ENCODE results near the gene RHOB. TPM values are rescaled to one million over a fixed set of nuclear protein-coding genes. Genes with fewer than 3 reads are reported as not detected.
A peak's percentile ranks its signal among the peaks of the same experiment; 100 is the strongest.

RHOB gene
- total and polyA plus RNA-seq, 2 of the 13 experiments (the other 11 are each of a cell fraction or from before 2014, with no cell fraction given) = 192 to 268 TPM

- TF ChIP-seq CC2D1A (CRISPR knock-in tag; IDR thresholded peaks at IDR 0.05) (no peak), ZFP37 (CRISPR knock-in tag; IDR thresholded peaks at IDR 0.05; ENCODE audit: borderline replicate concordance) (no peak), BORCS8-MEF2B (CRISPR knock-in tag; IDR thresholded peaks at IDR 0.05) (no peak), ZNF660 (CRISPR knock-in tag; IDR thresholded peaks at IDR 0.05; ENCODE audit: borderline replicate concordance, low read depth) (no peak), ZFP62 (CRISPR knock-in tag; IDR thresholded peaks at IDR 0.05) (no peak), ZNF879 (CRISPR knock-in tag; IDR thresholded peaks at IDR 0.05) (no peak), PAX8 (CRISPR knock-in tag; IDR thresholded peaks at IDR 0.05; ENCODE audit: borderline replicate concordance) (no peak), ZSCAN22 (CRISPR knock-in tag; IDR thresholded peaks at IDR 0.05) (no peak), HOXA7 (CRISPR knock-in tag; IDR thresholded peaks at IDR 0.05) (no peak), ZNF607 (CRISPR knock-in tag; IDR thresholded peaks at IDR 0.05; ENCODE audit: borderline replicate concordance) (no peak), CCDC6 (CRISPR knock-in tag; IDR thresholded peaks at IDR 0.05) (0 out of 2 replicates have a peak, but pooled peaks have one; percentile 18), ZNF556 (CRISPR knock-in tag; IDR thresholded peaks at IDR 0.05; ENCODE audit: borderline replicate concordance) (0 out of 2 replicates have a peak, but pooled peaks have one; percentile 54), PITX1 (CRISPR knock-in tag; IDR thresholded peaks at IDR 0.05) (0 out of 2 replicates have a peak, but pooled peaks have one; percentile 7), MYC (CRISPR knock-in tag; IDR thresholded peaks at IDR 0.05; ENCODE audit: borderline replicate concordance) (no peak), CREM (IDR thresholded peaks at IDR 0.05) (no peak), CREM (CRISPR knock-in tag; IDR thresholded peaks at IDR 0.05) (no peak), MAFK (conservative IDR thresholded peaks at IDR 0.05 in 1 of 2, IDR thresholded peaks at IDR 0.05 in 1 of 2; ENCODE audit: low read length in 2 of 2) (0 out of 4 replicates have a peak, but pooled peaks of 1 of the 2 experiments have one; percentile 4), RNF2 (conservative IDR thresholded peaks at IDR 0.05; ENCODE audit: low read depth) (no peak), ZNF776 (CRISPR knock-in tag; IDR thresholded peaks at IDR 0.05) (no peak), ZMAT3 (CRISPR knock-in tag; conservative IDR thresholded peaks at IDR 0.05) (no peak), RORA (CRISPR knock-in tag; IDR thresholded peaks at IDR 0.05) (no peak), SATB2 (CRISPR knock-in tag; IDR thresholded peaks at IDR 0.05) (no peak), TBX2 (CRISPR knock-in tag; IDR thresholded peaks at IDR 0.05; ENCODE audit: borderline replicate concordance) (0 out of 2 replicates have a peak, but pooled peaks have one; percentile 14), ZNF430 (CRISPR knock-in tag; IDR thresholded peaks at IDR 0.05) (no peak)
- TF ChIP-seq, protein P1, sequence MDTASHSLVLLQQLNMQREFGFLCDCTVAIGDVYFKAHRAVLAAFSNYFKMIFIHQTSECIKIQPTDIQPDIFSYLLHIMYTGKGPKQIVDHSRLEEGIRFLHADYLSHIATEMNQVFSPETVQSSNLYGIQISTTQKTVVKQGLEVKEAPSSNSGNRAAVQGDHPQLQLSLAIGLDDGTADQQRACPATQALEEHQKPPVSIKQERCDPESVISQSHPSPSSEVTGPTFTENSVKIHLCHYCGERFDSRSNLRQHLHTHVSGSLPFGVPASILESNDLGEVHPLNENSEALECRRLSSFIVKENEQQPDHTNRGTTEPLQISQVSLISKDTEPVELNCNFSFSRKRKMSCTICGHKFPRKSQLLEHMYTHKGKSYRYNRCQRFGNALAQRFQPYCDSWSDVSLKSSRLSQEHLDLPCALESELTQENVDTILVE (CRISPR knock-in tag; IDR thresholded peaks at IDR 0.05) = no peak
- TF ChIP-seq, protein P2, sequence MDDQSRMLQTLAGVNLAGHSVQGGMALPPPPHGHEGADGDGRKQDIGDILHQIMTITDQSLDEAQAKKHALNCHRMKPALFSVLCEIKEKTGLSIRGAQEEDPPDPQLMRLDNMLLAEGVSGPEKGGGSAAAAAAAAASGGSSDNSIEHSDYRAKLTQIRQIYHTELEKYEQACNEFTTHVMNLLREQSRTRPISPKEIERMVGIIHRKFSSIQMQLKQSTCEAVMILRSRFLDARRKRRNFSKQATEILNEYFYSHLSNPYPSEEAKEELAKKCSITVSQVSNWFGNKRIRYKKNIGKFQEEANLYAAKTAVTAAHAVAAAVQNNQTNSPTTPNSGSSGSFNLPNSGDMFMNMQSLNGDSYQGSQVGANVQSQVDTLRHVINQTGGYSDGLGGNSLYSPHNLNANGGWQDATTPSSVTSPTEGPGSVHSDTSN (CRISPR knock-in tag; IDR thresholded peaks at IDR 0.05; ENCODE audit: borderline replicate concordance) = no peak
- TF ChIP-seq, protein P3, sequence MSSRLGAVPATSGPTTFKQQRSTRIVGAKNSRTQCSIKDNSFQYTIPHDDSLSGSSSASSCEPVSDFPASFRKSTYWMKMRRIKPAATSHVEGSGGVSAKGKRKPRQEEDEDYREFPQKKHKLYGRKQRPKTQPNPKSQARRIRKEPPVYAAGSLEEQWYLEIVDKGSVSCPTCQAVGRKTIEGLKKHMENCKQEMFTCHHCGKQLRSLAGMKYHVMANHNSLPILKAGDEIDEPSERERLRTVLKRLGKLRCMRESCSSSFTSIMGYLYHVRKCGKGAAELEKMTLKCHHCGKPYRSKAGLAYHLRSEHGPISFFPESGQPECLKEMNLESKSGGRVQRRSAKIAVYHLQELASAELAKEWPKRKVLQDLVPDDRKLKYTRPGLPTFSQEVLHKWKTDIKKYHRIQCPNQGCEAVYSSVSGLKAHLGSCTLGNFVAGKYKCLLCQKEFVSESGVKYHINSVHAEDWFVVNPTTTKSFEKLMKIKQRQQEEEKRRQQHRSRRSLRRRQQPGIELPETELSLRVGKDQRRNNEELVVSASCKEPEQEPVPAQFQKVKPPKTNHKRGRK (CRISPR knock-in tag; IDR thresholded peaks at IDR 0.05) = no peak
- TF ChIP-seq, protein P4, sequence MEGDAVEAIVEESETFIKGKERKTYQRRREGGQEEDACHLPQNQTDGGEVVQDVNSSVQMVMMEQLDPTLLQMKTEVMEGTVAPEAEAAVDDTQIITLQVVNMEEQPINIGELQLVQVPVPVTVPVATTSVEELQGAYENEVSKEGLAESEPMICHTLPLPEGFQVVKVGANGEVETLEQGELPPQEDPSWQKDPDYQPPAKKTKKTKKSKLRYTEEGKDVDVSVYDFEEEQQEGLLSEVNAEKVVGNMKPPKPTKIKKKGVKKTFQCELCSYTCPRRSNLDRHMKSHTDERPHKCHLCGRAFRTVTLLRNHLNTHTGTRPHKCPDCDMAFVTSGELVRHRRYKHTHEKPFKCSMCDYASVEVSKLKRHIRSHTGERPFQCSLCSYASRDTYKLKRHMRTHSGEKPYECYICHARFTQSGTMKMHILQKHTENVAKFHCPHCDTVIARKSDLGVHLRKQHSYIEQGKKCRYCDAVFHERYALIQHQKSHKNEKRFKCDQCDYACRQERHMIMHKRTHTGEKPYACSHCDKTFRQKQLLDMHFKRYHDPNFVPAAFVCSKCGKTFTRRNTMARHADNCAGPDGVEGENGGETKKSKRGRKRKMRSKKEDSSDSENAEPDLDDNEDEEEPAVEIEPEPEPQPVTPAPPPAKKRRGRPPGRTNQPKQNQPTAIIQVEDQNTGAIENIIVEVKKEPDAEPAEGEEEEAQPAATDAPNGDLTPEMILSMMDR (CRISPR knock-in tag; IDR thresholded peaks at IDR 0.05) = 0 out of 2 replicates have a peak, but pooled peaks have one; percentile 3
Measured at GRCh38 chr2:20439503-20439902, 7.4 kb upstream of the RHOB start (continued).
